GM21786 (cell line): ENCODE data around the gene C2orf92.
"Not testable (repeated sequence)": the region's sequence is repeated elsewhere in the genome, so short reads cannot be mapped to it uniquely, and the experiment has no call there.

Source experiments
- ATAC-seq: cut with Tn5 transposase; IDR thresholded peaks from one replicate; pipeline ENCODE4 v1.9.1; 2021; ENCODE audit not compliant: unreplicated experiment

C2orf92 gene

GRCh38 chr2:97659256-97660043, 10.1 kb upstream of the C2orf92 start:
- ATAC-seq, result no peak

GRCh38 chr2:97660044-97660774, 9.3 kb upstream of the C2orf92 start:
- no peak for ATAC-seq

GRCh38 chr2:97660775-97661389, 8.6 kb upstream of the C2orf92 start:
- no peak for ATAC-seq

- ATAC-seq, result no peak
Observed at GRCh38 chr2:97661927-97662326, 7.6 kb upstream of the C2orf92 start.

GRCh38 chr2:97662386-97662894, 7.1 kb upstream of the C2orf92 start:
- no peak for ATAC-seq

- ATAC-seq, result peak; percentile 40
Observed at GRCh38 chr2:97662895-97663625, 6.5 kb upstream of the C2orf92 start.

GRCh38 chr2:97663626-97663961, 5.9 kb upstream of the C2orf92 start:
- no peak for ATAC-seq

- peak; percentile 87 for ATAC-seq
Observed at GRCh38 chr2:97663962-97664635, 5.4 kb upstream of the C2orf92 start, which contains the start of gene ACTR1B. TSS of gene ACTR1B (minus strand) at chr2:97664044. CDS start at chr2:97663890, 154 bp downstream.

GRCh38 chr2:97664636-97664970, 4.9 kb upstream of the C2orf92 start:
- ATAC-seq, result no peak

GRCh38 chr2:97670471-97670870, 958 bp downstream of the C2orf92 start:
- ATAC-seq, result no peak

- no peak for ATAC-seq
Observed at GRCh38 chr2:97671526-97671925, 2.0 kb downstream of the C2orf92 start.

- ATAC-seq, result not testable (repeated sequence)
Observed at GRCh38 chr2:97672606-97673140, 3.2 kb downstream of the C2orf92 start.

- ATAC-seq, result no peak
Observed at GRCh38 chr2:97673182-97673914, 3.8 kb downstream of the C2orf92 start.

GRCh38 chr2:97673915-97674283, 4.4 kb downstream of the C2orf92 start:
- ATAC-seq, result peak; percentile 72

- ATAC-seq, result no peak
Observed at GRCh38 chr2:97675430-97676113, 6.1 kb downstream of the C2orf92 start.

- no peak for ATAC-seq
Observed at GRCh38 chr2:97676620-97677019, 7.1 kb downstream of the C2orf92 start.

GRCh38 chr2:97677480-97677879, 8.0 kb downstream of the C2orf92 start:
- ATAC-seq, result no peak

- ATAC-seq, result no peak
Observed at GRCh38 chr2:97678298-97678697, 8.8 kb downstream of the C2orf92 start.

- not testable (repeated sequence) for ATAC-seq
Observed at GRCh38 chr2:97687235-97687634, 17.7 kb downstream of the C2orf92 start.
